DND-41 (cell line): ENCODE measurements around the gene ZNF30.

Experiments used
- EZH2 ChIP-seq: IDR thresholded peaks from 3 replicates; pipeline ENCODE4 v1.6.1; 2012; ENCODE audit warnings: borderline replicate concordance, low read depth, mild to moderate bottlenecking, moderate library complexity, low read length, inconsistent platforms; ENCODE audit not compliant: severe bottlenecking
- TF ChIP-seq, protein P1 (sequence below): IDR thresholded peaks from 2 replicates; pipeline ENCODE4 v1.5.1; 2012; ENCODE audit warnings: borderline replicate concordance, low read length, moderate library complexity, mild to moderate bottlenecking; ENCODE audit not compliant: poor library complexity, severe bottlenecking; ENCODE audit errors: extremely low read depth

DNA sequence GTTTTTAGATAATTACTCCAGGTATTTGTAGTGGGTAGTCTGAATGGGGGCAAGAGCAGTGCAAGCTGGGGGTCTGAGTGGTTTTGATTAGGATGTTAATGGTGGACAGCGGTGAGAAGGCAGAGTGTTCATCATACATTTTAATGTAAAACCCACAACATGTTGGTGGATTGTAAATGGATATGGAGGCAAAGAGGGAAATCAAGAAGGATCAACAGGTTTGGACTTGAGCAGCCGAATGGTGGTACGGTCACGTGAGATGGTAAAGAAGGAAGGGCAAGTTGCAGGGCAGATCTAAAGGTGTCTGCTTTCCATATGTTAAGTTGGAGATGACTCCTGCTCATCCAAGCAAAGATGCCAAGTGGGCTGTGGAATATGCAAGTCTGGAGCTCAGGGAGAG is 9.5 kb downstream of the ZNF30 start:
- no peak for TF ChIP-seq EZH2
- TF ChIP-seq, protein P1, sequence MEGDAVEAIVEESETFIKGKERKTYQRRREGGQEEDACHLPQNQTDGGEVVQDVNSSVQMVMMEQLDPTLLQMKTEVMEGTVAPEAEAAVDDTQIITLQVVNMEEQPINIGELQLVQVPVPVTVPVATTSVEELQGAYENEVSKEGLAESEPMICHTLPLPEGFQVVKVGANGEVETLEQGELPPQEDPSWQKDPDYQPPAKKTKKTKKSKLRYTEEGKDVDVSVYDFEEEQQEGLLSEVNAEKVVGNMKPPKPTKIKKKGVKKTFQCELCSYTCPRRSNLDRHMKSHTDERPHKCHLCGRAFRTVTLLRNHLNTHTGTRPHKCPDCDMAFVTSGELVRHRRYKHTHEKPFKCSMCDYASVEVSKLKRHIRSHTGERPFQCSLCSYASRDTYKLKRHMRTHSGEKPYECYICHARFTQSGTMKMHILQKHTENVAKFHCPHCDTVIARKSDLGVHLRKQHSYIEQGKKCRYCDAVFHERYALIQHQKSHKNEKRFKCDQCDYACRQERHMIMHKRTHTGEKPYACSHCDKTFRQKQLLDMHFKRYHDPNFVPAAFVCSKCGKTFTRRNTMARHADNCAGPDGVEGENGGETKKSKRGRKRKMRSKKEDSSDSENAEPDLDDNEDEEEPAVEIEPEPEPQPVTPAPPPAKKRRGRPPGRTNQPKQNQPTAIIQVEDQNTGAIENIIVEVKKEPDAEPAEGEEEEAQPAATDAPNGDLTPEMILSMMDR: no peak
